Hindlimb muscle (tissue), 1 donor: ENCODE data around the gene RPUSD3. TPM values are rescaled to one million over a fixed set of nuclear protein-coding genes. Genes with fewer than 3 reads are reported as not detected.
"Not testable (repeated sequence)": the region's sequence is repeated elsewhere in the genome, so short reads cannot be mapped to it uniquely, and the experiment has no call there.

Experiments
- DNase-seq: peaks from one replicate; pipeline ENCODE4 v3.0.0-alpha.2; 2013
- polyA plus RNA-seq: library from polyadenylated mRNA; unstranded; fragments of 120-200 nt; gene quantifications from one replicate; pipeline ENCODE4 v1.2.1, GENCODE V29; 2013; ENCODE audit not compliant: insufficient read length

RPUSD3 gene
- polyA plus RNA-seq, 1 donor, result 31.2 TPM

DNA sequence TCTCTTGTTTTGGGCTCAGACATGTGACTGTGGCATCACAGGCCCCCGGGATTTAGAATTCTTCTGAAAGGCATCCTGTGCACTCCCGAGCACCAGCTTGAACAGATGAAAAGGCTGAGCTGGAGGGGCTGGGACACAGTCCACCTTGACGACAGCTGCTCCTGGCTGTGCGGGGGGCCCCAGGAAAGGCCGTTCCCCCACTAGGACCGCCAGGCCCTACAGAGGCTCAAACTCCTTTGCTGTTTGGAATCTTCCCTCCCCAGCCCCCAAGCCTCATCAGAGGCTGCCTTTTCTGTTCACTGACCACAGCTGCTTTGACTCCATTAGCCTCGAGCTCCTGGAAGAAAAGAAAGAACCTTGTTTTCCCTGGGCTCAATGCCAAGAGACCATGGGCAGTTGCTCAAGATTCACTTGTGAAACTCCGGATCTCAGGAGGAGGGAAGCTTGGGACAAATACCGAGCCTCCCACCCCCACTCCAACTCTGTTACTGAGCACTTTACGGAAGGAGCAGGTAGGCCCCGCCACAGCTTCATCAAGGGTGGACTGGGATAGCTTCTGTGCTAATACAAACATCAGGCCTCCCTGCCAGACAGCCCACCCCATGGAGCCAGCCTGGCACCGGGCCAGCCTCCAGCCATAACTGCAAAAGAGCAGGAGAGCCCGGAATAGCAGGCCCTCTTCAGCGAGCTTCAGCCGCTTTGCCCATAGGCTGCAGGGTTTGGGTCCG, 20.6 kb upstream of the RPUSD3 start:
- DNase-seq, result peak; percentile 66

DNA sequence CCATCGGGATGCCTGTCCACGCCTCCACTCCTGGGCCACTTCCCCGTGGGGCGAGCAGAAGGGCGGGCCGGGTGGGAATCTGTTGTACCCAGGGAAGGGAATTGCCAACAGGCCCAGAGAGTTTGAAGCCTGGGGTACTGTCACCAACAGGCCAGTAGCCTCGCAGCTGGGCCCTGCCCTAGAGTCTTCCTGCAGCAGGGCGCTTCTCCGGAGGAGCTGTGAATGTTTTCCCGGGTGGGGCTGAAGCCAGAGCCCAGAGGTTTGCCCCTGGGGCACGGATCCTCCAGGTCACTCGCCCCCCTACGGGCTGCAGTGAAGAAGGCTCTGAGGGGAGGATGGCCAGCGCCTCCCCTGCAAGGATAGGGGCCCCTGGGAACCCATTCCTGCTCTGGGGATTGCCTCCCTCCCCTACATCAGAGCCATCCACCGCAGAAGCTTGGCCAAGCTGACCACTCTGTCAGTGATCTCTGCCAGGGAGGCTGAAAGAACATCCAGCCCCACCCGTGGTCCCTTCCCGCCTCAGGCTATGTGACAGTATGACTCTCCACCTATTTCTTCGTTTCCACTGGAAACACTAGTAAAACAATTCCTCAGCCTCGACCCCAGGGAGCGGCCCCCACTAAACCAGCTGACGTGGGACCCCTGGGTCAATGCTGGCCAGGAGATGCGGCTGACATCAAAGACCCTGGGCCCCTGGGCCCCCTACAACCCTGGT, 19.4 kb upstream of the RPUSD3 start:
- no peak for DNase-seq

DNA sequence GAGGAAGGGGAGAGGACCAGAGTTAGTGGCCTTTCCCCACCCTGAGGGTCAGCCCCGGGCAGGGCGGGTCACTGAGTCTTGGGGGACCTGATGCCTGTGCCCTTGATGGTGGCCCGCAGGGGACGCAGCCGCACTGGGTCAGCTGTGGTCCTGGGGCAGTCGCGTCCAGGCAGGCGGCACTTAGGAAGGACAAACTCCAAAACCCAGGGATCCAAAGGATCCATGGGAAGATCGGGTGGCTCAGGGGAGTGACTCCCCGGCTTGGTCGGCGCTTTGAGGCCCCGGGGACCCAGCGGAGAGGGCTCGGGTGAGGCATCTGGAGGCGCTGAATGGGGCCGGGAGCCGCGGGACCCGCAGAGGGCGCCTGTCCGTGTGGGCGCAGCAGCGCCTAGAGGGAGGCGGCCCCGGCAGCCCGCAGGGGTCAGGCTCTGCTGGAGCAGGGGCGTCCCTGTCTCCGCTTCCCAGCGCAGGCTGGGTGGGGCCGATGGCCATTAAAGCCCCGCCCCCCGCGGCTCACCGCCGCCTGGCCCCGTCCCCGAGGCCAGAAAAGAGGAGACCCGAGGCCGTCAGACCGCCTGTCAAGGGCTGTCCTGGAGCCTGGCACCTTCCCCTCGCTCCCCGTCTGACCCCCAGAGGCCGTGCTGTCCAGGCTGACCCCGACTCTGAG, 18.7 kb upstream of the RPUSD3 start:
- peak; percentile 43 for DNase-seq

DNA sequence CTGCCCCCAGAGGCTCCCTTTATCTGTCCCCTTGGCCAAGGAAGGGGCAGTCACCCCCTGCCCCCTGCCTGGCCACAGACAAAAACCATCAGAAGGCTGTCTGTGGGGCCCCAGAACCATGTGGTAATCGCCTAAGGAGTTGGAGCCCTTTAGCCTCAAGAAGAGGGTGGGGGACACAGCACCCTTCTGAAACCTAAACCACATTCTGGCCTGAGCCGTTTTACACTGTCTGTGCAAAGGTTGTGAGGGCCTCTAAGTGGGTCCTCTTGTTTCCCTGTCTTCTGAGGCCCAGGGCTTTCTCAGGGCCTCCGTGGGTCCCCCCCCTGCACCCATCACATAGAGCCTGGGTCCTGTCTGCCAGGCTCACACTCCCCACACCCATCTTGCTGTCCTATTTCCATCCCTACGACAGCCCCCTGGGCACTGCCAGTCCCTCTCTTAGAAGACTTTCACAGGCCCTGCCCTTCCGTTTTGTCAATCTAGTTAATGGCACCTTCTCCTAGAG, 17.9 kb upstream of the RPUSD3 start:
- no peak for DNase-seq

DNA sequence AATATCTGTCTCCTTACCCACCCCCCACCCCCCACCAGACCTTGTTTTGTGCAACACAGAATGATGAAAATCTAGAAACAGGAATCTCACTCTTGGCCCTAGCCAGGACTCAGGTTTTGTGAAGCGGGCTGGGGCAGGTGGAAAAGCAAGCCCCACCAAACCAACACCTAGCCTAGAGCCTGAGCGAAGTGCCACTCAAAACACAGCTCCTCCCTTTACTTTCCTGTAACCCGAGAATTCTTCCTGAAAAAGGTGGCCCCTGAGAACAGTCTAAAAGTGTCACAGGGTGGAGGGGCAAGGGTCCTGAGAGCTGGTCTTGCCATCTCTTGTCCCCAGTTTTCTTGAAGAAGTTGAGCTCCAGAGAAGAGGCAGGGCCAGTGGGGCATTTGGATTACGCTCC, 17.4 kb upstream of the RPUSD3 start:
- DNase-seq, result no peak

DNA sequence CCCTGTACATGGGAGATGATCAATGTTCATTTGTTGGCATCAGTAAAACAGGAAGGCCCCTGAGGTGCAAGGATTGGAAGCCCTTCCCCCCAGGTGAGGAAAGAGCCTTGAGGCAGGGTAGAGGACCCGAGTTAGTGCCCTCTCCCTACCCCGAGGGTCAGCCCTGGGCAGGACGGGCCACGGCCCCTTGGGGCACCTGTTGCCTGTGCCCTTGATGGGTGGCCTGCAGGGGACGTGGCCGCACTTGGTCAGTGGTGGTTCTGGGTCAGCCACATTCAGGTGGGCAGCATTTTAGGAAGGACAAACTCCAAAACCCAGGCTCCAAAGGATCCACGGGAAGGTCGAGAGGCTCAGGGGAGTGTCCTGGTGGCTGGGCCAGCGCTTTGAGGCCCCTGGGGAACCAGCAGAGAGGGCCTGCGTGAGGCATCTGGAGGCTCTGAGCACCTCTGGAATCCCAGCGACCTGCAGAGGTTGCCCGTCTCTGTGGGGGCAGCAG, 15.8 kb upstream of the RPUSD3 start:
- DNase-seq, result no peak

DNA sequence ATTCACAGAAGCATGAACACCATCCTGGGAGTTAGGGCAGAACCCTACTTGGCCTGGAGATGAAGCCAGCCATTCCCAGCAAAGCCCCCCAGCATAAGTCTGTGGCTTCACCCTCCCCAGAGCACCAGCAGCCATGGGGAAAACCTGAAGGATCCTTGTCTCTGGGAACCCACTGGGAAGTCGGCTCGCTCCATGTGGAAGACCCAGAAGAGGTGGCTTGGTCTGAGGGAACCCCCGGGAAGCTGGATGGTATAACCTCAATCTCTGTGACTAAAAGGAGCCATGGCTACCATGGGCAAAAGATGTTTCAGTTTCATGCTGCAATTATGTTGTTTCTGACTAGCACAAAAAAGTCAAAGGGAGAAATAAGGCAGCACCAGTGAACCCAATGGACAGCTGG, 11.8 kb upstream of the RPUSD3 start:
- DNase-seq, result no peak

DNA sequence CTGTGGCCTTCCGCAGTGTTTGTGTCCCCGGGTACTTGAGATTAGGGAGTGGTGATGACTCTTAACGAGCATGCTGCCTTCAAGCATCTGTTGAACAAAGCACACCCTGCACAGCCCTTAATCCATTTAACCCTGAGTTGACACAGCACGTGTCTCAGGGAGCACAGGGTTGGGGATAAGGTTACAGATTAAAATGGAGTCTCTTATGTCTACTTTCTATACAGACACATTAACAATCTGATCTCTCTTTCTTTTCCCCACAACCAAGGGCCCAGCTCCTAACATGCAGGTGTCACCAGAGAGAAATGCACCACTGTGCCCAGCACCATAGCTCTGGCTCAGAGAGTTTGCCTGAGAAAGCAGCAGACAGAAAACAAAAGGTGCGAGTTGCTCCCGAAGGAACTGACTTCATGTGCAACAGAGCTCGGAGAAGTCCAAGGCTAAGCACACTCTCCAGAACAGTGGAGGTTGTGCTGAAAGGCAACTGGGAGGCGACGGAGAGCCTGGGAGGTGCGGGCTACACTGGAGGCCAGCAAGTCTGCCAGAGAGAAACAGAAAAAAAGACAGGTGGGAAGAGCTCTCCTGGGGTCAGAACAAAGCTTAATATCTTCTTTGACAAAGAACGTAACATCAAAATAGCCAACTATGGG, 10.6 kb upstream of the RPUSD3 start:
- DNase-seq, result not testable (repeated sequence)

DNA sequence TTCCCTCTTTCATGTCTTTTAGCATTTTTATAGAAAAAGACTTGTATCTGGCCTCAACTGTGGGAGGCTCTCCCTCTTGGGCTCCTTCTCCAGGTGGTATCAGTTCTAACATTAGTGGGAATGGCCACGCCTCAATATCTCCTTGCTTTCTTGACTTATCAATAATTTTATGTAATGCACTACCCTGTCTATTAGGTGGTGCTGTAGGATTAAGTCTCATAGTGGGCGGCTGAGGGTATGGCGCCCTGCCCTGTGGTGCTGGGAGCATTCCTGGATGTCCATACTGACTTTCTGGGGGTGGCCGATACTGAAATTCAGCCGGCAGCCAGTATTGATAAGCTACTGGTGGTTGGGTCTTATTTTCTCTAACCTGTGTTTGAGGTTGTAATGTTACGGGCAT, 8.7 kb upstream of the RPUSD3 start:
- no peak for DNase-seq

DNA sequence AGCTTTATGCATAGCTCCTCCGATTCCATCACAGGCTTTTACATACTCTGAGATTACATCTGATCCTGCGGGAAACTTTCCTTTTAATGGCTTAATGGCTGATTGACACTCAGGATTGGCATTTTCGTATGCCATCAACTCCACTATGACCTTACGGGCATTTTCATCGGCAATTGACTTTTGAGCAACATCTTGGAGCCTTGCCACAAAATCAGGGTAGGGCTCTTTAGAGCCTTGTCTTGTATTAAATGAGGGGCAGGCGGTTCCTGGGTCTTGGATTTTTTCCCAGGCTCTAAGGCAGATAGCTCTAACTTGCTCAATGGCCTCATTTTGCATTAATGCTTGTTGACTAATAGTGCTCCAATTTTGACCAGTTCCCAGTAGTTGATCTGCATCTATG, 8.1 kb upstream of the RPUSD3 start:
- DNase-seq, result not testable (repeated sequence)

DNA sequence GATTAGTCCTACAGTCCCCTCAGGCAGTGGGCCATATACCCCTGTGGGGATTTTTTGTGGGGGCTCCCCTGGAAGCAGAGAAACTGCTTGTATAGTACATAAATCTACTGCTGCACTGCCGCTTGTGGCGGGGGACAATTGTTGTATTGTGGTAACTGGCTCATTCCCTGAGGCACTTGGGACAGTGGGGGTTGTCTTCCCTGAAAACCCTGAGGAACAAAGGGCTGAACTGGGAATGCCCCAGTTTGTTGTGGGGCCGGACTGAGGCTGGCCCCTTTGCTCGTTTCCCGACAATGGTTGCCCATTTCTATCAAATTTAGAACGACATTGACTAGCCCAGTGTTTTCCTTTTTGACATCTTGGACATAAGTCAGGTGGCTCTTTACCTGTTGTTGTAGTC, 7.6 kb upstream of the RPUSD3 start:
- not testable (repeated sequence) for DNase-seq

DNA sequence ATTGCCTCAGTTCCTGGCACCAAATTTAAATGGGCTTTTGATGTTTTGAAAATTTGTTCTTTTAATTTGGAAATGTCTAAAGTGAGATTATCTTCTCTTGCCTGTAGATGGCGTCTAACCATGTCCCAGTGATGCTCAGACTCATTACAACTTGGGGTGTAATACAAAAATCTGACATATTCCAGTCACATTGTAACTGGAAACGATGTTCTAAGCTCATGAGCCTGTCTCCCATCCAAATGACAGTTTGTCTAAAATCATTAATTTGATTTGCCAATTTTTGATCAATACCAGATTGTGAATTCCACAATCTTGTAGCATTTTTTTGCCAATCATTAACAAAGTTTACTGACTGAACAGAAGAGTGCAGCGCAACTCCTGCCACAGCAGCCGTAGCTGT, 5.1 kb upstream of the RPUSD3 start:
- DNase-seq, result not testable (repeated sequence)

DNA sequence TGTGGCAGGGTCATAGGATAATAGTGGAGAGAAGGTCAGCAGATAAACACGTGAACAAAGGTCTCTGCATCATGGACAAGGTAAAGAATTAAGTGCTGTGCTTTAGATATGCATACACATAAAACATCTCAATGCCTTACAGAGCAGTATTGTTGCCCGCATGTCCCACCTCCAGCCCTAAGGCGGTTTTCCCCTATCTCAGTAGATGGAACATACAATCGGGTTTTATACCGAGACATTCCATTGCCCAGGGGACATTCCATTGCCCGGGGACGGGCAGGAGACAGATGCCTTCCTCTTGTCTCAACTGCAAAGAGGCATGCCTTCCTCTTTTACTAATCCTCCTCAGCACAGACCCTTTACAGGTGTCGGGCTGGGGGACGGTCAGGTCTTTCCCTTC, 4.1 kb upstream of the RPUSD3 start:
- DNase-seq, result not testable (repeated sequence)

DNA sequence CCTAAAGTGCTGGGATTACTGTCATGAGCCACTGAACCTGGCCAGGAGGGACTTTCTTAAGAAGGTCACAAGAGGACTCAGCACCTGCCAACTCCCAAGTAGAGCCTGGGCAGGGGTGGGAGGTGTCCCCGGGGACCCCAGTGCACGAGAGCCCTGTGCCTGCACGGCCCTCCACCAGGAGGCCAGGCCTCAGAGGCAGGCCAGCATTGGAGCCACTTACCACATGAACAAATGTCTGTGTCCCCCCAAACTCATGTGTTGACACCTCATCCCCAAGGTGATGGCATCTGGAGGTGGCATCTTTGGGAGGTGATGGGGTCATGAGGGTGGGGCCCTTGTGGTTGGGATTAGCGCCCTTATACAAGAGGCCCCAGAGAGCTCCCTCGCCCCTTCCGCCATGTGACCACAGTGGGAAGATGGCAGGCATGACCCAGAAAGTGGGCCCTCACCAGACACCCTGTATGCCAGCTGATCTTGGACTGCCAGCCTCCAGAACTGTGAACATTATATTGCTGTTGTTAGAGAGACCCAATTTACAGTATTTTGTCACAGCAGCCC, 3.2 kb upstream of the RPUSD3 start:
- no peak for DNase-seq

DNA sequence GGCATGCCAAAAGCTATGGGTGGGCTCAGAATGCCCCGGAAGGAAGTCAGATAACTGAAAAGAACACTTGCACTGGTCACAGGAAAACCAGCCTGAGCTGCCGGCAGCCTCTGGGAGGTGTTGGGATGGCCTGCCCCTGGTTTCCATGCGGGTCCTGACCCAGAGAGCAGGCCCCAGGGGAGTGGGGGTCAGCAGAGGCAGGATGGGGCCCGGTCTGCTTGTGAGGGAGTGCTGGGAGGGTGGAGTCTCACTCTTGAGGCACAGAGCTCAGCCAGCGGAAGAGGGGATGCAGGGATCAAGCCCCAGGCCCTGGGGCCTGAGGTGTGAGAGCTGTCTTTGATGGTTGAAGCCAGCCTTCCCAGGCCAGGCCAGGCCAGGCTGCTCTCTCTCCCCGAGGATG, 2.4 kb upstream of the RPUSD3 start:
- no peak for DNase-seq

DNA sequence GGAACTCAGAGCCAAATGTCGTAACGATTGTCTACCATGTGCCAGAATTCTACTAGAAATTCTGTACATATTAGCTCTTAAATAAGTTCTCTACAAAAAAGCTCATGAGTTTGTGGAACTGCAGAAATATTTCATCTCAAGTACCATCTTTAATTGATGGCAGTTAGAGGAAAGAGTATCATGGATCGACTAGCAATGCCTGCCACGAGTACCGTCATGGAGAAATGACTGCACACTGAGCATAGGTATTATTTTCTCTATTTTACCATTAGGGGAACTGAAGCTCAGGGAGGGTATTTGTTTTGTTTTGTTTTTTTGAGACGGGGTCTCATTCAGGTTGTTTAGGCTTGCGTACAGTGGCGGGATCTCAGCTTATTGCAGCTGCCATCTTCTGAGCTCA, 2.8 kb downstream of the RPUSD3 start:
- DNase-seq, result no peak

DNA sequence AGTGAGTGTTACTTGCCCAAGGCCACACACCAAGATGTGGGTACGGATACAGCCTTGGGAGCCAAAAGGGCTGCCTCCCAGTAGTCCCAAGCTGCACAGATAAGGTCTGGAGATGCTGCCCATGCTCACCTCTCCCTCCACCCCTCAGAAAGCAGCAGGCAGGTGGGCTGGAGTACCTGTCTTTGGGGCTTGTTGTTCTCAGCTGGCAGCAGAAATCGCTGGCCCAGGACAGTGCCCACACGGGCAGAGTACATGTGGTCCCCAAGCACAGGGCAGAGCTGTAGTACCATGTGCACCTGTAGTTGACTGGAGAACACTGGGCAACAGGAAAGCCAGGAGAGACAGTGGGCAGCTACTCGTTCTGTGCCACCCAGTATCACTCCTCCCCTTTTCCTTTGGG, 5.0 kb downstream of the RPUSD3 start:
- DNase-seq, result no peak

DNA sequence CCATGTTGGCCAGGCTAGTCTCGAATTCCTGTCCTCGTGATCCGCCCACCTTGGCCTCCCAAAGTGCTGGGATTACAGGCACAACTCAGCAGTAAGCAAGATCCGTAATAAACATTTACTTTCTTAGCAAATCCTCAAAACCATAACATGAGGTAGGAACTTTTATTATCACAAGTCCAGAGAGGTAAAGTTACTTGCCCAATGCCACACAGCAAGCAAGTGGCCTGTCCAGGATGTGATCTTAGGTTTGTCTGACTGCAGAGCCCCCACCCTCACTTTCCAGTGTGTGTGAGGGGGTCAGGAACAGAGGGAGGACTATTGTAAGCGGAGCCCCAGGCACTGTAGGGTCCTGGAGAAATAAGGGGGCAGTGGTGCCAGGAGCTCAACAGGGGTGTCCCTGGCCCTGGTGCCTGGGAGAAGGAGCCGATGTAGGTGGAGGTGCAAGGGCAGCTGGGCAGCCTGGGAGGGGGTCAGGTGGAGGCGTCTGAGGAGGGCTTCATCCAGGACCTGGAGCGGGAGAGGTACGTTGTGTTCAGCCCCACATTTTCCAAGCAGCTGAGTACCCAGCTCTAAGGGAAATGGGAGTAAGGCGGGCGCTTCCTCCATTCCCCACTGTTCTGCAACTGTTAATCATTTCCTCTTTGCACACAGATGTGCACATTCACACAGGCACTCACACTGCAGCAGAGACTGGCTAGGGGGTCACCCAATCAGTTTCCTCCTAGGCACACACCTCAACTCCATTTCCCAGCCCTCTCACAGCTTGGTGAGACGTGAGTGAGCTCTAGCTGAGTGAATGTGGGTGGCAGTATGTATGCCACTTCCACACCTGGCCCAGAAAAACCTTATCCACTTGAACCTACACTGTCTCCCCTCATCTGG, 5.9 kb downstream of the RPUSD3 start:
- no peak for DNase-seq

DNA sequence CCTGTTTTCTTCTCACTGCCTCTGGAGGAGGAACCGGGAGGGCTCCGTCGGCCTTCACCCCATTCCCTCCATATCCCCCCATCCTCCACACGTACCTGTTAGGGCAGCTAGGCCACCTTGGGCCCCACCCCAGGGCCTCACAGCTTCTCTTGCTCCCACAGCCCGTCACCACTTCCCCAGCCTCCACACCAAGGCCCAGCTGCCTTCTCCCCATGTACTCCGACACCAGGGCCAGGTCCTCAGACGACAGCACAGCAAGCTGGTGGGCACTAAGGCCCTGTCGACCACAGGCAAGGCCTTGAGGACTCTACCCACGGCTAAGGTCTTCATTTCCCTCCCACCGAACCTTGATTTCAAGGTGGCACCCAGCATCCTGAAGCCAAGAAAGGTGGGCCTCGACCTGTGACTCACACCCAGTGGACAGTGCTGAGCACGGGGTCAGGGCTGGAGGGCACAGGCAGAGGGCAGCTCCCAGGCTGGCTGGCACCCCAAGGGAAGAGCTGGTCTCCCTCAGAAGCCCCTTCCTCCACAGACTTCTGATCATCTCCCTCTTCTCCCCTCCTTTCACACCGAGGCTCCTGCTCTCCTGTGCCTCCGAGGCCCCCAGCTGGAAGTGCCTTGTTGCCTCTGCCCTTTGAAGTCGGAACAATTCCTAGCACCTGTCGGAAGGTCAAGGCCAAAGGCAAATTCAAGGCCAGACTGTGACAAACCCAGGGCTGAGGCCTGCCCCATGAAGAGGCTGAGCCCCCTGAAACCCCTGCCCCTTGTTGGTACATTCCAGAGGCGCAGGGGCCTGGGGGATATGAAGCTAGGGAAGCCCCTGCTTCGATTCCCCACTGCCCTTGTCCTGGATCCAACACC, 9.1 kb downstream of the RPUSD3 start:
- no peak for DNase-seq

DNA sequence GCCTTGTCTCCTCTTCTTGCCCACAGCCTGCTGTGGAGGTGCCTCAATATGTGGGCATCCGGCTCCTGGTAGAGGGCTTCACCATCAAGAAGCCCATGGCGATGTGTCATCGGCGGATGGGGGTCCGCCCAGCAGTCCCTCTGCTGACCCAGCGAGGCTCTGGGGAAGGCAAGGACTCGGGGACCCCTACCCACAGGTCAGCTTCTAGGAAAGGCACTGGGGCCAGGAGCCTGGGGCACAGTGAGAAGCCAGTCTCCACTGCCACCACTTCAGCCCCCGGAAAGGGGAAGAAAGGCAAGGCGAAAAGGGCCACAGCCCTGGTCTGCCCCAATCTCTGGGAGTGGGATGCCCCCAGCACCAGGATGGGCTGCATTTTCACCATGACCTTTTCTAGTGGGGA, 10.7 kb downstream of the RPUSD3 start:
- DNase-seq, result no peak

DNA sequence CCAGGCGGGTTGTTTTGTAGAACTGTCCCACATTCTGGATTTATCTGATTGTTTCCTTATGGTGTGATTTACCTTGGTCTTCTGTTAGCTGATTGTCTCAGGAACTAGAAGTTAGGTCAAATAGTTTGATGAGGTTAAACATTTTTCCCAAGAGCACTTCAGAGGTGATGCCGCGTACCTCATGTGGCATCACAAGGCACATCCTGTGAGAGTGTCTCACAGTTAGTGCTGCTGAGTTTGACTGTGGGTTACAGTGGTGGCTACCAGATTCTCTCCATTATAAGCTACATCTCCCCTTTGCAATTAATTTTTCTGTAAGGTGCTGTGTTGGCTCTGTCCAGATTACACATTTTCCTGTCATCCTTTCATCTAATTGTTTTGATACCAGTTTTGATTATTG, 12.6 kb downstream of the RPUSD3 start:
- no peak for DNase-seq
